Loucy (cell line): Measurements from ENCODE around the gene SLC7A1.

Experiments
- CTCF ChIP-seq: fragments of 200-600 bp; sonication (generic); conservative IDR thresholded peaks from 2 replicates; pipeline ENCODE4 v1.5.1; 2014; ENCODE audit warnings: mild to moderate bottlenecking, antibody characterized with exemption, low read length
- EZH2phosphoT487 ChIP-seq: fragments of 200-600 bp; IDR thresholded peaks from 2 replicates; pipeline ENCODE4 v1.6.1; 2018; ENCODE audit warnings: antibody characterized with exemption, mild to moderate bottlenecking, moderate library complexity, borderline replicate concordance

DNA sequence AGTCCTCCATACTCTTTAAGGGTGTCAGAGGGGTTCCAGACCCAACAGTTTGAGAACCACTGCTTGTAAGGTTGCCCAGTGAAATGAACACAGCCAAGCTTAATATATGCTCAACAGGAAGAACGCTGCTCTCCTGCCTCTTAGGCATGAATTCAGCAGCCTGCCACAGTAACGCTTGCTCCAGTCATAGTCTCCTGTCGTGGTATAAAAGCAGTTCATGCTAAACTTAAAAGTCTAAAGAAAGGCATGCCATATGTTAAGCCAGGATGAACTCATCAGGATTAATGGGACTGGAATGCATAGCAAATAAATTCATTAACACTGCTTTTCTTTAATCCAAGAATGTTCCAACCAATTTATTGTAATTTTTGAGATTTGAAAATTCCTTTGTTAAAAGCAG is 38.7 kb downstream of the SLC7A1 start:
- no peak for TF ChIP-seq CTCF
- no peak for TF ChIP-seq EZH2phosphoT487
